Fibroblast of mammary gland (primary cell): ENCODE measurements around the gene NEUROD6.

ENCODE experiments used
- DNase-seq: peaks from one replicate; pipeline ENCODE4 v3.0.0-alpha.2; 2010; ENCODE audit warnings: low read depth
- H3K4me3 ChIP-seq: 2 replicates; pipeline ENCODE4 v1.5.1; 2011; ENCODE audit warnings: low read depth, mild to moderate bottlenecking, low read length, moderate library complexity; ENCODE audit not compliant: control insufficient read depth
- TF ChIP-seq, protein P1 (sequence below): conservative IDR thresholded peaks from 2 replicates; pipeline ENCODE4 v1.5.1; 2011; ENCODE audit warnings: low read depth, low read length, inconsistent platforms; ENCODE audit not compliant: control insufficient read depth, insufficient read depth

NEUROD6 gene

DNA sequence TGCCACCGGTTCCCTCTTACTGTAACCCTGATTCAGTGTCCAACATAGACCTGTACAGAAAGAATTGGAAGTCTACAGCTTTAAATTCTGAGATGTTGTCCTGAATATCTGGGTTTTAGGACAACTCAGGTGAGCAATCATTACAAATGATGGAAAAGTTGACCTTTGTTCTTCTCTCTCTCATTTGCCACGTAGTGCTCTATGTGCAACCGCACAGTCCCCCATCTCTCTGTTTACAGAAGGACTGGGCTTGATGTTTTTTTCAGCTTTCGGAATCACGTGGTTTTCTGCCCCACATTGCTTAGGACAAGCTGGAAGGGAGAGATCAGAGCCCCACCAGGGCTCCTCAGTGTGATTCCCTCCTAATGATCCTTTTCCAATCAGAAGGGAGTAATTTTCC, 22.2 kb downstream of the NEUROD6 start:
- no peak for DNase-seq
- TF ChIP-seq, protein P1, sequence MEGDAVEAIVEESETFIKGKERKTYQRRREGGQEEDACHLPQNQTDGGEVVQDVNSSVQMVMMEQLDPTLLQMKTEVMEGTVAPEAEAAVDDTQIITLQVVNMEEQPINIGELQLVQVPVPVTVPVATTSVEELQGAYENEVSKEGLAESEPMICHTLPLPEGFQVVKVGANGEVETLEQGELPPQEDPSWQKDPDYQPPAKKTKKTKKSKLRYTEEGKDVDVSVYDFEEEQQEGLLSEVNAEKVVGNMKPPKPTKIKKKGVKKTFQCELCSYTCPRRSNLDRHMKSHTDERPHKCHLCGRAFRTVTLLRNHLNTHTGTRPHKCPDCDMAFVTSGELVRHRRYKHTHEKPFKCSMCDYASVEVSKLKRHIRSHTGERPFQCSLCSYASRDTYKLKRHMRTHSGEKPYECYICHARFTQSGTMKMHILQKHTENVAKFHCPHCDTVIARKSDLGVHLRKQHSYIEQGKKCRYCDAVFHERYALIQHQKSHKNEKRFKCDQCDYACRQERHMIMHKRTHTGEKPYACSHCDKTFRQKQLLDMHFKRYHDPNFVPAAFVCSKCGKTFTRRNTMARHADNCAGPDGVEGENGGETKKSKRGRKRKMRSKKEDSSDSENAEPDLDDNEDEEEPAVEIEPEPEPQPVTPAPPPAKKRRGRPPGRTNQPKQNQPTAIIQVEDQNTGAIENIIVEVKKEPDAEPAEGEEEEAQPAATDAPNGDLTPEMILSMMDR, result no peak

DNA sequence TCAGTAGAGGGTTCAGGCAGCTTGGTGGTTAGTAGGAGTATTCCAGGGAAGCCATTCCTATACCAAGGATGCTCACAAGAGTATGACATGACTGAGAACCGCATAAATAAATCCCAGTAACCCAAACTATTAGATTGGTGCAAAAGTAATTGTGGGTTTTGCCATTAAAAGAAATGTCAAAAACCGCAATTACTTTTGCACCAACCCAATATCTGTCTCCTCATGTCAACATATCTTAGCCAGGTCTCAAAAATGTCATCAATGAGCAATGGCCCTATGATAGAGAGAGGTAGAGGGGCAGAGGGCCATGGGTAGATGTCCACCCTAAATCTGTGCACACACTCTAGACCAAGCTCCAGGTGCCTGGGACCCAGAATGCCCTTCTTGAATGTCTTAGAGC, 23.6 kb downstream of the NEUROD6 start:
- H3K4me3 ChIP-seq, result no peak overlapping the region
- TF ChIP-seq, protein P1, result no peak
- DNase-seq, result no peak

More for the DNA sequence above, 22.2 kb downstream of the NEUROD6 start:
- no peak overlapping the region for H3K4me3 ChIP-seq

DNA sequence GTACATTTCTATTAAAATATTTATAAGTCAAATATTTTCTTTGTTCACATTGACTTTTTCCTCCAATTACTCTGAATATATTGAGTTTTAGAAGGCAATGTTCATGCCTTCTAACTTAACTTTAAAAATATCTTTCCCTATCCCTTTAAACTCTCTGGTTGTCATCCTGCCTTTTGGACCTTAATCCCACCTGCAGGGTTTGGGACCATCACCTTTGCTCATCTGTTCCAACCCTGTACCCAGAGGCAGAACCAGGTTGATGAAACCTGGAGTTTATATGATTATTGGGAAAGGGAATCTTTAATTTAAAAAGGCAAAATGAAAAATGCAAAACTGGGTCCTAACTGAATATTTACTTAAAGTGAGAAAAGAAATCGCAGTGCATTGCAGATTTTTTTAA, 24.8 kb downstream of the NEUROD6 start:
- TF ChIP-seq, protein P1, result no peak
- no peak for DNase-seq
- H3K4me3 ChIP-seq, result no peak overlapping the region

DNA sequence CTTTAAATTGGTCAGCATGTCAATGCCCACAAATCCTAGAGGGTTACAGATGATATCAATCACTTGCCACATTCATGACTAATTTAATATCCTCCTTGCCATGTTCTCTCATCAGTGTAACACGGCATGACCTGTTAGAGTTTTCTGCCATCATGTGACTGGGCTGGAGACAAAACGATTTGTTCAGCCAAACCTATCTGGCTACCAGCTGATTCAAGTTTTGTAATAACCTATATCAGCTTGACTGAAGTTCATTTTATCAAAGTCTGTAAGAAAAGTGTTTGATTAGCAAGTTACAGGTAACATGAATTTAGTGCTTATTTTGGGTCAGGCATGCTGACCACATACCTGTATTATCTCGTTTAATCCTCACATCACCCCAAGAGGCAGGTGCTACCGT, 25.7 kb downstream of the NEUROD6 start:
- TF ChIP-seq, protein P1, result no peak
- no peak overlapping the region for H3K4me3 ChIP-seq
- DNase-seq, result no peak

DNA sequence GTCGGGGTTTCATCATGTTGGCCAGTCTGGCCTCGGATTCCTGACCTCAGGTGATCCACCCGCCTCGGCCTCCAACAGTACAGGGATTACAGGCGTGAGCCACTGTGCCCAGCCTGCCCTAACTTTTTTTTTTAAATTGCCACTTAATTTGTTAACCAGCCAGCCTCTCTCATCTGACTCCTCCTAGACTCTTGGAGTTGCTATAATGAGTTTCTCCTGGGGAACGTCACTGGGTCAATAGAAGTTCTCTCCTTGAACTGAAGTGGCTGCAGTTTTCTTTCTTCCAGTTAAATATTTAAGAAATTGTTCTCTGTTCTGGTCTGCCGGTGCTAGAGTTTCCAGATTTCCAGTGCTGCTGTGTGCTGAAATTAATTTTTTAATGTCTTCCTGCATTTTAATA, 27.6 kb downstream of the NEUROD6 start:
- TF ChIP-seq, protein P1, result no peak
- no peak for DNase-seq
- no peak overlapping the region for H3K4me3 ChIP-seq

DNA sequence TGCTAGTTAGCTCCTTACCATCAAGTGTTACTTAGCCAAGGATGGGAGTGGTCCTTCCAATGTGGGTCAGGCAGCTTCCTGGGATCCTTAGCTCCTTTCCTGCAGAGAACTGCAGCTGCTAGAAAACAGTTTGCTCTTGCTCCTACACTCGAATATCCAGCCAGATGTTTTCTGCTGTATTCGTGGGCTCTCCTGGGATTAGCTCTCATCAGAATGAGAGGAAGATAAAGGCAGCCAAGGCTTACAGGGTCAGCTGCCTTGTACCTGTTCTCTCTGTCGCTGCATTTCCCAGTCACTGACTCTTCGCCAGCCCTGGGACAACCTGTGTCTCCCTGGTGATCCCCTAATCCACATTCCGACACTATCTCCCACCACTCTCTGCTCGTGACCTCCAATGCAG, 29.0 kb downstream of the NEUROD6 start:
- no peak for DNase-seq
- TF ChIP-seq, protein P1, result no peak
- no peak overlapping the region for H3K4me3 ChIP-seq

DNA sequence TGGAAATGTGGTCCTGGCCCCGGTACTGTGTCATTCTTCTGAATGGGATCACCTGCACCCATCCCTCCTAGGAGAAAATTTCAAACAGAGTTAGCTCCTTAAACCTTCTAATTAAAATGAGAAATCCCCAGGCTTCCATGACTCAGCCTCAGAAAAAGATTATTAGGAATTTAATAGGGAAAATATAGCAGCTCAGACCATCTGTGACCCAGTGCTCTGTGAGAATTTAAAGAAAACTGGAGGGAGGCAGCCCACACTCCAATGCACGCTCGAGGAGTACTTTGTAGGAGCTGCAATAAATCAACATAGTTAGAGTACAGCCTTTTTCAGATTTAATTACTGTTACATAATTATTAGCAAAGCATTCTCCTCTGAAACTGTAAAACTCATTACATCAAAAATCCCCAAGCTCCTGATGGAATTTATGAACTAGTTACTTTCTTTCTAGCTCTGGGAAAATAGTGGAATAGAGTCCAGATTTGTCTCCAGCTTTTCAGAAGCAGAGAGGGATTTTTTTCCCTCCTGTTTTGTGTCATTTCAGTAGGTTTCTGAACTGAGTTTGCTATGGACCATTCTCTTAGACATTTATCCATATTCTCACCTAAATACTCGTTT, 30.1 kb downstream of the NEUROD6 start:
- no peak overlapping the region for H3K4me3 ChIP-seq
- DNase-seq, result no peak
- TF ChIP-seq, protein P1, result no peak
